ENCODE data around the gene TUBA1C.
"Not testable (repeated sequence)": the region's sequence is repeated elsewhere in the genome, so short reads cannot be mapped to it uniquely, and the experiment has no call there.

The TUBA1C gene

DNA sequence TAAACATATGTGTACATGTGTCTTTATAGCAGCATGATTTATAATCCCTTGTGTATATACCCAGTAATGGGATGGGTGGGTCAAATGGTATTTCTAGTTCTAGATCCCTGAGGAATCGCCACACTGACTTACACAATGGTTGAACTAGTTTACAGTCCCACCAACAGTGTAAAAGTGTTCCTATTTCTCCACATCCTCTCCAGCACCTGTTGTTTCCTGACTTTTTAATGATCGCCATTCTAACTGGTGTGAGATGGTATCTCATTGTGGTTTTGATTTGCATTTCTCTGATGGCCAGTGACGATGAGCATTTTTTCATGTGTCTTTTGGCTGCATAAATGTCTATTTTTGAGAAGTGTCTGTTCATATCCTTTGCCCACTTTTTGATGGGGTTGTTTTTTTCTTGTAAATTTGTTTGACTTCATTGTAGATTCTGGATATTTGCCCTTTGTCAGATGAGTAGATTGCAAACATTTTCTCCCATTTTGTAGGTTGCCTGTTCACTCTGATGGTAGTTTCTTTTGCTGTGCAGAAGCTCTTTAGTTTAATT is 45.6 kb downstream of the TUBA1C start:
- DNase-seq (ENCODE audit: low read depth): not testable (repeated sequence)

DNA sequence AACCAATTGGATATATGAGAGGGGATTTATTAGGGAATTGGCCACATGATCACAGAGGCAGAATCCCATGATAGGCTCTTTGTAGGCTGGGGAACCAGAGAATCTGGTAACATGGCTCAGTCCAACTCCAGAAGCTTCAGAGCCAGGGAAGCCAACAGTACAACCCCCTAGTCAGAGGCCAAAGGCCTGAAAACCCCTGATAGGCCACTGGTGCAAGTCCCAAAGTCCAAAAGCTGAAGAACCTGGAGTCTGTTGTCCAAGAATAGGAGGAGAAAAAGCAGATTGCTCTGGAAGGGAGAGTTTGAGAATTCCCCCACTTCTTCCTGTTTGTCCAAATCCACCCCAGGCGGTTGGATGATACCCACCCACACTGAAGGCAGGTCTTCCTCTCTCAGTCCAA is 49.9 kb downstream of the TUBA1C start:
- no peak for DNase-seq (ENCODE audit: low read depth)

DNA sequence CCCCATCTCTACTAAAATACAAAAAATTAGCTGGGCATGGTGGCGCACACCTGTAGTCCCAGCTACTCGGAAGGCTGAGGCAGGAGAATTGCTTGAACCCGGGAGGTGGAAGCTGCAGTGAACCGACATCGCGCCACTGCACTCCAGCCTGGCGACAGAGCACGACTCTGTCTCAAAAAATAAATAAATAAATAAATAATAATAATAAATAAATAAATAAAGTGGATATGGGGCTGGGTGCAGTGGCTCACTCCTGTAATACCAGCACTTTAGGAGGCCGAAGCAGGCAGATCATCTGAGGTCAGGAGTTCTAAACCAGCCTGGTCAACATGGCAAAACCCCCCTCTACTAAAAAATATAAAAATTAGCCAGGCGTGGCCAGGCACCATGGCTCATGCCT is 52.2 kb downstream of the TUBA1C start:
- not testable (repeated sequence) for DNase-seq (ENCODE audit: low read depth)

DNA sequence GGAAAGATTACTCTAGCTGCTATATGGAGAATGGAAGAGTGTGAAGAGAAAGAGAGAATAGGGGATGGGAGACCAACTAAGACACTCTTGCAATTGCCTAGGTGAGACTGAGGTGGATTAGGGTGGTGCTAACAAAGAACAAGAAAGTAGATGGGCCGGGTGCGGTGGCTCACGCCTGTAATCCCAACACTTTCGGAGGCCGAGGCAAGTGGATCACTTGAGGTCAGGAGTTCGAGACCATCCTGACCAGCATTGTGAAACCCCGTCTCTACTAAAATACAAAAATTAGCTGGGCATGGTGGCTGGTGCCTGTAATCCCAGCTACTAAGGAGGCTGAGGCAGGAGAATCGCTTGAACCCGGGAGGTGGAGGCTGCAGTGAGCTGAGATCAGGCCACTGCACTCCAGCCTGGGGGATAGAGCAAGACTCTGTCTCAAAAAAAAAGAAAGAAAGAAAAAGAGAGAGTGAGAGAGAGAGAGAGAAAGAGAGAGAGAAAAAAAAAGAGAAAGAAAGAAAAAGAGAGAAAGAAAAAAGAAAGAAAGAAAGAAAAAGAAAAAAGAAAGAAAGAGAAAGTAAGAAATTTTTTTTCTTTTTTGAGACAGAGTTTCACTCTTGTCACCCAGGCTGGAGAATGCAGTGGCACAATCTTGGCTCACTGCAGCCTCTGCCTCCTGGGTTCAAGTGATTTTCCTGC is 55.7 kb downstream of the TUBA1C start:
- not testable (repeated sequence) for DNase-seq (ENCODE audit: low read depth)

DNA sequence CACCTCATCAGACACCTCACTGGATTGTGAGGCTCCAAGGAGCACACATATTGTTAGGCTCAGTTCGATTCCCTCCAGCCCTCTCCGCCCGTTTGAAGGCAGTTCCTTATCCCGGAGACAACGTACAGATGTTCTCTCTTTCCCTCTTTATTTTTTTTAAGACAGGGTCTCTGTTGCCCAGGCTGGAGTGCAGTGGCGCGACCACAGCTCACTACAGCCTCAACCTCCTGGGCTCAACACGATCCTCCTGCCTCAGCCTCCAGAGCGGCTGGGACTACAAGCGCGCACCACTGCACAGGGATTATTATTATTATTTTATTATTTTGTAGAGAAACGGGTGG is 57.5 kb downstream of the TUBA1C start:
- DNase-seq (ENCODE audit: low read depth): no peak

DNA sequence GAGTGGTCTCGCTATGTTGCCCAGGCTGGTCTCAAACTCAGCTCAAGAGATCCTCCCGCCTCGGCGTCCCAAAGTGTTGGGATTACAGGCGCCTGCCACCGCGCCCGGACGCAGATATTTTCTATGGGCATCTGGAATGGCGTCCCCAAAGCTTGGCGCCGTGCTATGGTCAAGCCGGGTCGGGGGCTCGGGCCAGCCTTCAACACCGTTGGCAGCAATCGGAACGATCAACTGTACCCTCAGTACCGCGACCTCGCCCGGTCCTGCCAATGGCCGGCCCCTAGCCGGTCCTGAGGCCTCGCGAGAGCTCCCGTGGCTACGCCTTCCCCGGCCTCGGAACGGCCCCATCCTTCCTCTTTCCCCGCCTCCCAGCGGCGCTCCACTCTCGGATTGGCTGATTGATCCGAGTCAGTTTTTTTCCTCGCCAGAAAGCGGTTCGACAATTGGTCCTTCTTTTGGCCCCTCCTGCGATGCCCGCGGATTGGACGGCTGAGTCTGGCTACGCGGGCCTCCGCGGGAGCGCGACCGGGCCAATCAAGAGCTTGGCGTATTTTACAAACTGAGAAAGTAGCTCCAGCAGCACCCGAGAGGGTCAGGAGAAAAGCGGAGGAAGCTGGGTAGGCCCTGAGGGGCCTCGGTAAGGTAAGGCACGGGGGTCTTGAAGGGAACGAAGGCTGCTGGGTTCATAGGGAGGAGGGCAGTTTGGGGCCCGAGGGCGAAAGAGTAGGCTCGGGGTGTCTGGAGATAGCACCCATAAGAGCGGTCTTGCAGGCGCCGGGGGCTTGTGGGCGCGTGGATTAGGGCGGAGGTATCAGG is 58.0 kb downstream of the TUBA1C start, which contains the start of gene TROAP:
Gene TROAP (plus strand): TSS at position 548 of the 816 bp plus-strand sequence. CDS start 354 bp downstream, outside the sequence.
- DNase-seq (ENCODE audit: low read depth): peak; percentile 98

DNA sequence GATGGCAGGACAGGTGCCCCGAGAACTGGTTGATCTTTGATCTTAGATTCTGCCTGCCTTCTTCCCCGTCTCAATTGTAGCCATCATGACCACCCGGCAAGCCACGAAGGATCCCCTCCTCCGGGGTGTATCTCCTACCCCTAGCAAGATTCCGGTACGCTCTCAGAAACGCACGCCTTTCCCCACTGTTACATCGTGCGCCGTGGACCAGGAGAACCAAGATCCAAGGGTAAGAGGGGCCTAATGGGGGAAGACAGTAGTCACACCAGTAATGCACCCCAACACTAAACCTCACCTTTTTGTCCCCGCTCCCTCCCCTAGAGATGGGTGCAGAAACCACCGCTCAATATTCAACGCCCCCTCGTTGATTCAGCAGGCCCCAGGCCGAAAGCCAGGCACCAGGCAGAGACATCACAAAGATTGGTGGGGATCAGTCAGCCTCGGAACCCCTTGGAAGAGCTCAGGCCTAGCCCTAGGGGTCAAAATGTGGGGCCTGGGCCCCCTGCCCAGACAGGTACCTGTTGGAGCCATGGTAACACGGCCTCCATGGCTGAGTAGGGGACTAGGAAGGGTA is 58.7 kb downstream of the TUBA1C start:
- DNase-seq (ENCODE audit: low read depth): no peak
